ENCODE data around the gene PROX1. TPM values are rescaled to one million over a fixed set of nuclear protein-coding genes. Genes with fewer than 3 reads are reported as not detected.

PROX1 gene
- total and polyA plus RNA-seq, 2 of the 8 experiments (the other 6 are each of a cell fraction or from before 2014, with no cell fraction given), result 0.30 to 2.0 TPM

GRCh38 chr1:214013614-214014377 is 26.0 kb downstream of the PROX1 start:
- Histone ChIP-seq H2AFZ (ENCODE audit: low read length) (no peak overlapping the region), H3K23me2 (ENCODE audit: low read depth, low read length) (no peaks in the 10 kb centered on the region), H3K4ac (replicated peaks; ENCODE audit: insufficient read length, low read depth, low read length) (no peak overlapping the region), H3K14ac (ENCODE audit: insufficient read length) (no peak overlapping the region), H2AK5ac (ENCODE audit: low read depth, low read length) (no peak overlapping the region), H3K56ac (replicated peaks; ENCODE audit: insufficient read length, low read depth, low read length) (no peak overlapping the region), H2BK120ac (replicated peaks; ENCODE audit: low read depth, low read length) (no peak overlapping the region), H2BK5ac (ENCODE audit: low read depth, low read length) (no peak overlapping the region), H3K27me3 (replicated peaks in 1 of 4; ENCODE audit: control insufficient read depth in 3 of 4, extremely low read depth in 1 of 4, insufficient read depth in 3 of 4, low read length in 3 of 4) (no peaks in the 10 kb centered on the region), H3K4me1 (replicated peaks in 1 of 4; ENCODE audit: control insufficient read depth in 3 of 4, insufficient read depth in 4 of 4, low read length in 3 of 4) (peaks cover 0 to 5% (median 4%) of the 10 kb centered on the region in 4 experiments; a peak in 4 of 7 replicates), H3K79me1 (ENCODE audit: low read depth, low read length) (no peaks in the 10 kb centered on the region), H3K4me2 (ENCODE audit: insufficient read depth in 1 of 2, low read depth in 2 of 2, low read length in 2 of 2) (no peak overlapping the region), H3K23ac (ENCODE audit: insufficient read length) (no peak overlapping the region), H2BK15ac (ENCODE audit: low read length) (no peak overlapping the region), H3K4me3 (ENCODE audit: extremely low read depth in 1 of 4, insufficient read depth in 2 of 4, low read depth in 3 of 4, low read length in 4 of 4) (no peak overlapping the region), H3K79me2 (ENCODE audit: control insufficient read depth in 1 of 2, insufficient read depth in 2 of 2, low read length in 2 of 2) (no peaks in the 10 kb centered on the region), H3K27ac (ENCODE audit: low read depth, low read length) (no peak overlapping the region), H4K91ac (replicated peaks; ENCODE audit: insufficient read length, low read length) (no peak overlapping the region), H2BK20ac (ENCODE audit: low read length) (no peak overlapping the region), H4K20me1 (replicated peaks in 1 of 2; ENCODE audit: control insufficient read depth in 1 of 2, insufficient read depth in 2 of 2, low read length in 2 of 2) (no peaks in the 10 kb centered on the region), H2BK12ac (ENCODE audit: low read depth, low read length) (no peak overlapping the region), H3K9ac (replicated peaks in 1 of 4; ENCODE audit: extremely low read depth in 1 of 4, low read depth in 3 of 4, low read length in 3 of 4) (no peak overlapping the region), H4K8ac (ENCODE audit: extremely low read depth, insufficient read depth, low read length) (no peak overlapping the region), H4K5ac (ENCODE audit: insufficient read length, low read depth, low read length) (no peak overlapping the region), H3K36me3 (ENCODE audit: control insufficient read depth in 2 of 4, insufficient read depth in 4 of 4, low read length in 3 of 4) (no peaks in the 10 kb centered on the region), H3K18ac (ENCODE audit: extremely low read depth, low read length) (no peak overlapping the region), H3K9me3 (ENCODE audit: insufficient read depth in 2 of 2, low read depth in 1 of 2, low read length in 1 of 2) (no peaks in the 10 kb centered on the region)
- ChIA-PET POLR2A (ENCODE audit: partially characterized antibody) (interaction anchor here (0.7 kb wide), 1 partner anchor 49 kb away, joined by 3 read pairs; no protein-coding TSS in a partner anchor), CTCF (ENCODE audit: partially characterized antibody) (interaction anchor here (0.5 to 1.7 kb wide), 8 partner anchors 8 to 124 kb away, joined by 3 to 6 read pairs (median 3); no protein-coding TSS in a partner anchor)
- DNase-seq (ENCODE audit: low read depth in 1 of 2, low spot score in 2 of 2) (no peak), FAIRE-seq (no peak)
- 94 to 100% methylated on average over 5 to 15 of the region's 15 CpGs for WGBS, 2 experiments (ENCODE audit: extremely low coverage in 1 of 2, insufficient coverage in 1 of 2, insufficient read length in 1 of 2, insufficient replicate concordance in 2 of 2, low coverage in 1 of 2, low lambda C conversion rate in 2 of 2, missing lambda C conversion rate in 1 of 2)
- TF ChIP-seq MAFK (IDR thresholded peaks at IDR 0.05; ENCODE audit: low read depth, low read length) (no peak), GABPA (IDR thresholded peaks at IDR 0.05; ENCODE audit: borderline replicate concordance, insufficient read depth, low read length) (no peak), GTF2F1 (IDR thresholded peaks at IDR 0.05; ENCODE audit: borderline replicate concordance, low read depth, low read length) (no peak), TEAD4 (IDR thresholded peaks at IDR 0.05; ENCODE audit: low read depth, low read length) (no peak), ZNF274 (IDR thresholded peaks at IDR 0.05; ENCODE audit: borderline replicate concordance, extremely low read depth, low read length) (no peak), CHD2 (IDR thresholded peaks at IDR 0.05; ENCODE audit: low read length) (no peak), NRF1 (IDR thresholded peaks at IDR 0.05; ENCODE audit: low read depth, low read length) (no peak), SAP30 (IDR thresholded peaks at IDR 0.05; ENCODE audit: insufficient read depth, insufficient replicate concordance, low read length) (no peak), SIRT6 (IDR thresholded peaks at IDR 0.05; ENCODE audit: low read length) (no peak), SUZ12 (IDR thresholded peaks at IDR 0.05; ENCODE audit: low read length) (no peak)
- TF ChIP-seq, protein P1, sequence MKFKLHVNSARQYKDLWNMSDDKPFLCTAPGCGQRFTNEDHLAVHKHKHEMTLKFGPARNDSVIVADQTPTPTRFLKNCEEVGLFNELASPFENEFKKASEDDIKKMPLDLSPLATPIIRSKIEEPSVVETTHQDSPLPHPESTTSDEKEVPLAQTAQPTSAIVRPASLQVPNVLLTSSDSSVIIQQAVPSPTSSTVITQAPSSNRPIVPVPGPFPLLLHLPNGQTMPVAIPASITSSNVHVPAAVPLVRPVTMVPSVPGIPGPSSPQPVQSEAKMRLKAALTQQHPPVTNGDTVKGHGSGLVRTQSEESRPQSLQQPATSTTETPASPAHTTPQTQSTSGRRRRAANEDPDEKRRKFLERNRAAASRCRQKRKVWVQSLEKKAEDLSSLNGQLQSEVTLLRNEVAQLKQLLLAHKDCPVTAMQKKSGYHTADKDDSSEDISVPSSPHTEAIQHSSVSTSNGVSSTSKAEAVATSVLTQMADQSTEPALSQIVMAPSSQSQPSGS (IDR thresholded peaks at IDR 0.05; ENCODE audit: low read length), result no peak
